Measurements from ENCODE around the gene LRRFIP1.
A peak's percentile ranks its signal among the peaks of the same experiment; 100 is the strongest.

The LRRFIP1 gene

GRCh38 chr2:237627441-237628246 lies at the start of gene LRRFIP1:
Gene LRRFIP1 (plus strand): TSS chr2:237627587. CDS start chr2:237627645, 58 bp downstream.
- TF ChIP-seq, protein P1, sequence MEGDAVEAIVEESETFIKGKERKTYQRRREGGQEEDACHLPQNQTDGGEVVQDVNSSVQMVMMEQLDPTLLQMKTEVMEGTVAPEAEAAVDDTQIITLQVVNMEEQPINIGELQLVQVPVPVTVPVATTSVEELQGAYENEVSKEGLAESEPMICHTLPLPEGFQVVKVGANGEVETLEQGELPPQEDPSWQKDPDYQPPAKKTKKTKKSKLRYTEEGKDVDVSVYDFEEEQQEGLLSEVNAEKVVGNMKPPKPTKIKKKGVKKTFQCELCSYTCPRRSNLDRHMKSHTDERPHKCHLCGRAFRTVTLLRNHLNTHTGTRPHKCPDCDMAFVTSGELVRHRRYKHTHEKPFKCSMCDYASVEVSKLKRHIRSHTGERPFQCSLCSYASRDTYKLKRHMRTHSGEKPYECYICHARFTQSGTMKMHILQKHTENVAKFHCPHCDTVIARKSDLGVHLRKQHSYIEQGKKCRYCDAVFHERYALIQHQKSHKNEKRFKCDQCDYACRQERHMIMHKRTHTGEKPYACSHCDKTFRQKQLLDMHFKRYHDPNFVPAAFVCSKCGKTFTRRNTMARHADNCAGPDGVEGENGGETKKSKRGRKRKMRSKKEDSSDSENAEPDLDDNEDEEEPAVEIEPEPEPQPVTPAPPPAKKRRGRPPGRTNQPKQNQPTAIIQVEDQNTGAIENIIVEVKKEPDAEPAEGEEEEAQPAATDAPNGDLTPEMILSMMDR (IDR thresholded peaks at IDR 0.05; ENCODE audit: borderline replicate concordance, insufficient read depth, low read depth, low read length), result 0 out of 2 replicates have a peak, but pooled peaks have one; percentile 6
- H3K4me3 ChIP-seq (ENCODE audit: low read depth, low read length), result no peak within 1 kb of the TSS

GRCh38 chr2:237577956-237578870 lies 49.2 kb upstream of the LRRFIP1 start:
- H3K4me3 ChIP-seq (ENCODE audit: low read depth, low read length), result no peak overlapping the region
- TF ChIP-seq, protein P1 (IDR thresholded peaks at IDR 0.05; ENCODE audit: borderline replicate concordance, insufficient read depth, low read depth, low read length), result no peak

DNA sequence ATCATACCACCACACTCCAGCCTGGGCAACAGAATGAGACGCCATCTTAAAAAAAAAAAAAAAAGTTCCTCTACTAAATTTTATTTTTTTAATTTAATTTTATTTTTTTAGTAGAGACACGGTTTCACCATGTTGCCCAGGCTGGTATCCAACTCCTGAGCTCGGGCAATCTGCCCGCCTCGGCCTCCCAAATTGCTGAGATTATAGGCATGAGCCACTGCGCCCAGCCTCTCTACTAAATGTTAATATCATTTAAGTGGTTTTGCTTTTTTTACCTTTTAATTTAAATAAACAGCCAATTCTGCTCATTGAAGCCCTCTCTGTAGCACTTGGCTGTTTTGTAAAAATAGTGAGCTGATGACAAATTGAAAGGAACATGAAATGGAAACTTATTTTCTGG lies 46.1 kb upstream of the LRRFIP1 start:
- TF ChIP-seq, protein P1 (IDR thresholded peaks at IDR 0.05; ENCODE audit: borderline replicate concordance, insufficient read depth, low read depth, low read length), result no peak
- no peak overlapping the region for H3K4me3 ChIP-seq (ENCODE audit: low read depth, low read length)

GRCh38 chr2:237581751-237582746 lies 45.3 kb upstream of the LRRFIP1 start:
- no peak overlapping the region for H3K4me3 ChIP-seq (ENCODE audit: low read depth, low read length)
- TF ChIP-seq, protein P1 (IDR thresholded peaks at IDR 0.05; ENCODE audit: borderline replicate concordance, insufficient read depth, low read depth, low read length), result peak; percentile 52; the same call in 1 of the 2 replicates

GRCh38 chr2:237583385-237584295 lies 43.7 kb upstream of the LRRFIP1 start:
- TF ChIP-seq, protein P1 (IDR thresholded peaks at IDR 0.05; ENCODE audit: borderline replicate concordance, insufficient read depth, low read depth, low read length), result no peak

More at GRCh38 chr2:237583385-237584295, 43.7 kb upstream of the LRRFIP1 start:
- no peak overlapping the region for H3K4me3 ChIP-seq (ENCODE audit: low read depth, low read length)

All from GM12875 (cell line).